Smooth muscle cell of the umbilical artery (primary cell): ENCODE results near the gene ABHD2. TPM values are rescaled to one million over a fixed set of nuclear protein-coding genes. Genes with fewer than 3 reads are reported as not detected.

Experiments used
- total RNA-seq: library from RNA; depleted of rRNA; stranded (reverse); fragments of >200 nt; gene quantifications from 2 replicates; pipeline ENCODE4 v1.2.3, GENCODE V29; 2014

Gene ABHD2
- total RNA-seq: 25.8 and 76.3 TPM in 2 replicates

GRCh38 chr15:89087830-89088604 is at the start of gene ABHD2:
Gene ABHD2, plus strand, starts transcription at chr15:89088456. Its CDS starts 27,872 bp downstream, at chr15:89116328.

GRCh38 chr15:89221543-89221942 is 133.3 kb downstream of the ABHD2 start, which contains the start of gene RLBP1:
Gene RLBP1, minus strand, starts transcription at chr15:89221579. Its CDS starts 2,604 bp downstream, at chr15:89218975.

GRCh38 chr15:89243691-89244573 is 155.7 kb downstream of the ABHD2 start, which contains the start of gene FANCI:
Gene FANCI, plus strand, starts transcription at chr15:89243979. Its CDS starts 3,669 bp downstream, at chr15:89247648.

Other genes with a start within 250 kb of the ABHD2 start
- gene HAPLN3, start 192.9 kb upstream of the ABHD2 start, total RNA-seq: 6.8 and 7.3 TPM in 2 replicates
- gene MFGE8, start 175.1 kb upstream of the ABHD2 start, total RNA-seq: 447 and 508 TPM in 2 replicates
- not detected in 2 replicates for gene RLBP1, start 133.1 kb downstream of the ABHD2 start, total RNA-seq
- gene FANCI, start 155.5 kb downstream of the ABHD2 start, total RNA-seq: 5.3 and 25.3 TPM in 2 replicates
- gene POLG, start 246.4 kb downstream of the ABHD2 start, total RNA-seq: 82.8 and 100.0 TPM in 2 replicates